ENCODE data around the gene UGT1A9.
"Not testable (repeated sequence)": the region's sequence is repeated elsewhere in the genome, so short reads cannot be mapped to it uniquely, and the experiment has no call there.

Gene UGT1A9

DNA sequence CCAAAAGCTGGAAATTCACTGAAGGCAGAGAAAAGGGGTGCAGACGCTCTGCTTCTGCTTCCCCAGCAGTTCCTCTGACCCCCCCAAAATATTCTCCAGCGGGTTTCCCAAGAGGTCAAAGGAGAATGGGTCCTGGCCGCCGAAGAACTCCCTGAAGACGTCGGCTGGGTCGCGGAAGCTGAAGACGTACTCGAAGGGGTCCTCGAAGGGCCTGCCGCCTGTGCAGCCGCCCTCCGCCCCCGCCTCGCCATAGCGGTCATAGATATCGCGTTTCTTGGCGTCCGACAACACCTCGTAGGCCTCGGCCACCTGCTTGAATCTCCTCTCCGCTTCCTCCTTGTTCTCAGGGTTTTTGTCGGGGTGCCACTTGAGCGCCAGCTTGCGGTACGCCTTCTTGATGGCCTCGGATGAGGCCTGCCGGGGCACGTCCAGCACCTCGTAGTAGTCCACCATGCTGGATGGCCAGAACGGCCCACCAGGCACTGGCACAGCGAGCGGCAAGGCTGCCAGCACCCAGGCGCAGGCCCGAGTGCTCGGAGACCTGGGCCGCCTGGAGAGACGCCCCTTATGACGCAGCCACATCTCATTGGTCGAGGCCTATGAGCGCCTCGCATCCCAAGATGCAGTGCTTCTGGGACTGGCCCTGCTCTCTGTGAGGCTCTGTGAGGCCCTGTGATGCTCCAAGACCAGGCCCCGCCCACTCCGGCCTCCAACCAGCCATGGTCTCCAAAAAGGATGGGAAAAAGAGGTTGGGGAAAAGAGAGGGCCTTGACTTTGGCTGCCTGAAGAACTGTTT, 72.0 kb downstream of the UGT1A9 start:
- no peaks in the 10 kb centered on the region for H3K27me3 ChIP-seq (ENCODE audit: low read length)
- H3K4me2 ChIP-seq (ENCODE audit: low read depth, low read length, poor library complexity, severe bottlenecking), result no peak overlapping the region
- no peaks in the 10 kb centered on the region for H3F3A ChIP-seq (ENCODE audit: insufficient read depth)

DNA sequence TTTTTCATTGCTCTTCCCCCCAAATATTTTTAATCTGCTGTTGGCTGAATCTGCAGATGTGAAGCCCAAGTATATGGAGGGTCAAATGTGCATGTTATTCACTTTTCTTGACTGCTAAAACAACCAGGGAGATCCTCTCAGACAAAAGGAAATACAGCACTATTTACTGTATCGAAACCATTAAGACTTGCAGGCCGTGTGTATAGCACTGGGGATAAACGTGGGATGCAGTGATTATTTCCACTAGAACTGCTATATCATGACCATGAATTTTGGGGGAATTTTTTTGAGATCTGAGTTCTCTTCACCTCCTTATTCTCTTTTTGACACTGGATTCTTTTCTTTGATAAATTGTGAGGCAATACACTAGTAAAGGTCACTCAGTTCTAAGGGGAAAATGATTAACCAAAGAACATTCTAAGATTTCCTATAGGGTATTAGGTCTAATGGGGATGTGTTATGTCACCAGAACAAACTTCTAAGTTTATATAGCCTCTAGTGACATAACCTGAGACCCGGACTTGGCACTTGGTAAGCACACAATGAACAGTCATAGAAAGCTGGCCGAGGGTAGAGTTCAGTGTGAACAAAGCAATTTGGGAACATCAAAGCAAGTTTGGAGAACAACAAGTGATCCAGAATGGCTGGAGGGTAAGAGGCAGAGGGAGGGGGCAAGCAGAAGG, 73.5 kb downstream of the UGT1A9 start:
- Histone ChIP-seq H3K27me3 (ENCODE audit: low read length) (no peaks in the 10 kb centered on the region), H3K9ac (ENCODE audit: low read length) (no peak overlapping the region), H3K27ac (ENCODE audit: low read depth, low read length) (no peak overlapping the region), H4K20me1 (ENCODE audit: low read depth, low read length) (no peaks in the 10 kb centered on the region), H3K79me2 (ENCODE audit: insufficient read depth, low read length) (no peaks in the 10 kb centered on the region), H3K4me3 (ENCODE audit: insufficient read depth, low read length, poor library complexity, severe bottlenecking) (no peak overlapping the region), H3K9me2 (replicated peaks; ENCODE audit: insufficient read depth, low read length) (no peaks in the 10 kb centered on the region), H3K36me3 (ENCODE audit: low read length) (no peaks in the 10 kb centered on the region), H3K4me2 (ENCODE audit: low read depth, low read length, poor library complexity, severe bottlenecking) (no peak overlapping the region), H3K9me3 (ENCODE audit: insufficient read depth, low read length) (no peaks in the 10 kb centered on the region), H2AFZ (ENCODE audit: low read depth, low read length, severe bottlenecking) (no peak overlapping the region), H3F3A (ENCODE audit: insufficient read depth) (no peaks in the 10 kb centered on the region)
- TF ChIP-seq EZH2phosphoT487 (conservative IDR thresholded peaks at IDR 0.05; ENCODE audit: low read length), result no peak
- TF ChIP-seq, protein P1, sequence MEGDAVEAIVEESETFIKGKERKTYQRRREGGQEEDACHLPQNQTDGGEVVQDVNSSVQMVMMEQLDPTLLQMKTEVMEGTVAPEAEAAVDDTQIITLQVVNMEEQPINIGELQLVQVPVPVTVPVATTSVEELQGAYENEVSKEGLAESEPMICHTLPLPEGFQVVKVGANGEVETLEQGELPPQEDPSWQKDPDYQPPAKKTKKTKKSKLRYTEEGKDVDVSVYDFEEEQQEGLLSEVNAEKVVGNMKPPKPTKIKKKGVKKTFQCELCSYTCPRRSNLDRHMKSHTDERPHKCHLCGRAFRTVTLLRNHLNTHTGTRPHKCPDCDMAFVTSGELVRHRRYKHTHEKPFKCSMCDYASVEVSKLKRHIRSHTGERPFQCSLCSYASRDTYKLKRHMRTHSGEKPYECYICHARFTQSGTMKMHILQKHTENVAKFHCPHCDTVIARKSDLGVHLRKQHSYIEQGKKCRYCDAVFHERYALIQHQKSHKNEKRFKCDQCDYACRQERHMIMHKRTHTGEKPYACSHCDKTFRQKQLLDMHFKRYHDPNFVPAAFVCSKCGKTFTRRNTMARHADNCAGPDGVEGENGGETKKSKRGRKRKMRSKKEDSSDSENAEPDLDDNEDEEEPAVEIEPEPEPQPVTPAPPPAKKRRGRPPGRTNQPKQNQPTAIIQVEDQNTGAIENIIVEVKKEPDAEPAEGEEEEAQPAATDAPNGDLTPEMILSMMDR (IDR thresholded peaks at IDR 0.05; ENCODE audit: insufficient read depth, low read length, poor library complexity, severe bottlenecking), result no peak

More for the DNA sequence above, 72.0 kb downstream of the UGT1A9 start:
- no peaks in the 10 kb centered on the region for H3K9me3 ChIP-seq (ENCODE audit: insufficient read depth, low read length)
- no peak overlapping the region for H3K9ac ChIP-seq (ENCODE audit: low read length)
- H3K79me2 ChIP-seq (ENCODE audit: insufficient read depth, low read length), result no peaks in the 10 kb centered on the region
- no peak overlapping the region for H3K27ac ChIP-seq (ENCODE audit: low read depth, low read length)
- H4K20me1 ChIP-seq (ENCODE audit: low read depth, low read length), result no peaks in the 10 kb centered on the region
- TF ChIP-seq, protein P1 (IDR thresholded peaks at IDR 0.05; ENCODE audit: insufficient read depth, low read length, poor library complexity, severe bottlenecking), result no peak
- H3K36me3 ChIP-seq (ENCODE audit: low read length), result no peaks in the 10 kb centered on the region
- H3K9me2 ChIP-seq (replicated peaks; ENCODE audit: insufficient read depth, low read length), result no peaks in the 10 kb centered on the region
- no peak overlapping the region for H3K4me3 ChIP-seq (ENCODE audit: insufficient read depth, low read length, poor library complexity, severe bottlenecking)
- H2AFZ ChIP-seq (ENCODE audit: low read depth, low read length, severe bottlenecking), result no peak overlapping the region

DNA sequence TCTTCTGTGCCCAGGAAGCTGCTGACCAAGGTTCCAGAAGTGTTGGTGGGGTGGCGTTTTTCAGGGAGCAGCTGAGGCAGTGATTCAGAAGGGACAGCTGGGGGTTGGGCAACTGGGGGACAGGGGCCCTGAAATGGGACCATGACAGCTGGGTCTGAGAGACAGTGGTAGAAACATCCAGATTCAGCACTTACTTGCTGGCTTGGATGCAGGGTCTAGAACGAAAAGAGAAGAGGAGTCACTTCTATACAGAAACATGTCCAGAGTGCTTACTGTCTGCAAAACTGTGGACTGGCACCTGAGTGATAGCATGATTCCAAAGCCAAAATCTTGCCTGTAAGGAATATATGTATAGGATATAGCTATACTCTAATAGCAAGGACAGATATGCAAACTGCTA, 74.1 kb downstream of the UGT1A9 start:
- not testable (repeated sequence) for H3F3A ChIP-seq (ENCODE audit: insufficient read depth); H3K27me3 ChIP-seq (ENCODE audit: low read length); H3K9me3 ChIP-seq (ENCODE audit: insufficient read depth, low read length); H2AFZ ChIP-seq (ENCODE audit: low read depth, low read length, severe bottlenecking); H3K27ac ChIP-seq (ENCODE audit: low read depth, low read length); H3K4me3 ChIP-seq (ENCODE audit: insufficient read depth, low read length, poor library complexity, severe bottlenecking); H3K4me2 ChIP-seq (ENCODE audit: low read depth, low read length, poor library complexity, severe bottlenecking); H3K9me2 ChIP-seq (replicated peaks; ENCODE audit: insufficient read depth, low read length); H3K9ac ChIP-seq (ENCODE audit: low read length); H3K36me3 ChIP-seq (ENCODE audit: low read length); H4K20me1 ChIP-seq (ENCODE audit: low read depth, low read length); H3K79me2 ChIP-seq (ENCODE audit: insufficient read depth, low read length)

Measured in SU-DHL-6 (cell line).